ENCODE measurements around the gene FAM118A. TPM values are rescaled to one million over a fixed set of nuclear protein-coding genes. Genes with fewer than 3 reads are reported as not detected.

FAM118A gene
- 10 to 100 TPM; 17.3 to 60.1 (median 37.9) TPM for total RNA-seq

DNA sequence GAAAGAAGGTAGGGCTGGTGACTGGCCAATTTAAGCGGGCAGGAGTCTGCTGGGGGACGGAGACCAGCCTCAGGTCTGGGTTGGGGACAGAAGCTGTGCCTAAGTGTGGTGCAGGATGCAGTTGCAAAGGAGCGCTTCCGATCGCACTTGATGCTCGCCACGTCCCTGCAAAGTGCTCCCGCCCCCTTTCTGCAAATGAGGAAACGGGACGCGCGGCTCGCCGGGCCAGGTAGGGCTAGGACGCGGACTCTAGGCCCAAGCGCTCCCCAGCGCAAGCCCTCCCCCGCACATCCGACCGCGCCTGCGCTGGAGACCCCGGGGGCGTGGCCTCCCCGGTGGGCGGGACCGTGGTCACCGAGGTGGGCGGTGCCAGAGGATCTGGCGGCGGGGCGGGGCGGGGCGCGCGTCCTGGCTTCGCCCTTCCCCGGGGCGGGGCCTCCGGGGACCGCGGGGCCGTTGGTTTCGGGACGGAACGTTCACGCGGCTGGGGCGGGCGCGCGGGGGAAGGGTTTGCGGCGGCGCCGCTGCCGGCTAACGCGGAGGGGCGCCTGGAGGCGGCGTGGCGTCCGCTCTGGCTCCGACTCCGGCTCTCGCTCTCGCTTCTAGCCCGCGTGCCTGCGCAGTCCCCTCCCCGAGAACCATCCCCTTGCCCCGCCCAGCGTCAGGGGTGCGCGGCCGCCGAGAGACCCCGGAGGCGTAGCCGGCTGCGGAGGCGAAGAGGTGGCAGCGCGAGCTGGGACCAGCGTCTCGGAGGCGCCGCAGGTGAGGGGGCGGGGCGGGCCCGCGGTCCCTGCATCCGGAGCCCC is at the start of gene FAM118A:
TSS of gene FAM118A (plus strand) at position 513 of the 806 bp plus-strand sequence. CDS start 12,446 bp downstream, outside the sequence.
- no peak for TF ChIP-seq CTCF (IDR thresholded peaks at IDR 0.05; ENCODE audit: low read depth)

- no peak for TF ChIP-seq CTCF (IDR thresholded peaks at IDR 0.05; ENCODE audit: low read depth)
Observed at GRCh38 chr22:45261407-45262088, 48.2 kb upstream of the FAM118A start.

- TF ChIP-seq CTCF (IDR thresholded peaks at IDR 0.05; ENCODE audit: low read depth) = no peak
Observed at GRCh38 chr22:45262195-45262930, 47.4 kb upstream of the FAM118A start.

DNA sequence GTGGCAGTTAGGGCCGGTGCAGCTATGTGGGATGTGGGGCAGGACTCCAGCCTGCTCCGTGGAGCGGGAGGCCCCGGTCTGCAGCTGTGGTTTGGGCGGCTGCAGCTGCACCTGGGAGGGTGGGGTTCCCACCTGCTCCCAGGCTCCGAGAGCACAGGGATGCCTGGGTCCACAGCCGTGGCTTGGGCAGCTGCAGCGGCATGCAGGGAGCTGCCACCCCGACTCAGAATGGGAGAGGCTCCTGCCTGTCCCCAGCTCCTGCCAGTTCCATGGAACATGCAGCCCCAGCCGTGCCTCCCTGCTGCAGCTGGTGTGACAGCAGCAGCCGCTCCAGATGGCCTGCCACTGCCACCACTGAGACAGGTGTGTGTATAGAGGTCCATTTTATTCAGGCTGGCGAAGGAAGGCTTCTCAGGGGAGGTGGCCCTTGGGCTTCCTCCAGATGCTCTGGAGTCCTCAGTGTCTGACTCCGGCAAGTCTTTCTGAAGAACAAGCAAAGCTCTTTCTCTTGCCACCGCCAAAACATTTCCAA is 46.7 kb upstream of the FAM118A start:
- TF ChIP-seq CTCF (IDR thresholded peaks at IDR 0.05; ENCODE audit: low read depth) = no peak

GRCh38 chr22:45263463-45264269 is 46.1 kb upstream of the FAM118A start:
- TF ChIP-seq CTCF (IDR thresholded peaks at IDR 0.05; ENCODE audit: low read depth) = no peak

GRCh38 chr22:45265535-45265934 is 44.2 kb upstream of the FAM118A start:
- TF ChIP-seq CTCF (IDR thresholded peaks at IDR 0.05; ENCODE audit: low read depth) = no peak
